NCI-H748 (cell line): Measurements from ENCODE around the gene THUMPD1.
"Not testable (repeated sequence)": the region's sequence is repeated elsewhere in the genome, so short reads cannot be mapped to it uniquely, and the experiment has no call there.

Experiments used
- DNase-seq: peaks from one replicate; lab custom pipeline; 2025; ENCODE audit not compliant: unreplicated experiment; lab: John Stamatoyannopoulos, UW

Gene THUMPD1

GRCh38 chr16:20701692-20702091 is 39.9 kb downstream of the THUMPD1 start:
- DNase-seq = not testable (repeated sequence)

DNA sequence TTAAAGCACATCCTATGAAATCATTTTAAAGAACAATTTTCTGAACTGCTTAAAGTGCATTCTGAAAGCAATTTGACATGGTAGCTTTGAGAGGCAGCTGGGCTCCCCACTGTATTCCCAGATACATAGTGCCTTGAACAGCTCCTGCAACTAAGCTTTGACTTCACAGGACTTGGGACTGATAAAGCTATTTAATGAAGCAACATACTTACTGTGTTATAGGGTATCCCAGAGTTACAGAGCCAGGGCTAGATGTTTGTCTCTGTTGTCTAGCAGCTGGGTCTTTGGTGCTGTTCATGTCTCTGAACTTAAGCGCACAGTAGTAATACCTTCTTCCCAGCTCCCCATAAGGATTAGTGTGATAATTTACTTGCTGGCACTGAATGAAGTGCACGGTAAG is 45.0 kb downstream of the THUMPD1 start:
- DNase-seq = no peak

DNA sequence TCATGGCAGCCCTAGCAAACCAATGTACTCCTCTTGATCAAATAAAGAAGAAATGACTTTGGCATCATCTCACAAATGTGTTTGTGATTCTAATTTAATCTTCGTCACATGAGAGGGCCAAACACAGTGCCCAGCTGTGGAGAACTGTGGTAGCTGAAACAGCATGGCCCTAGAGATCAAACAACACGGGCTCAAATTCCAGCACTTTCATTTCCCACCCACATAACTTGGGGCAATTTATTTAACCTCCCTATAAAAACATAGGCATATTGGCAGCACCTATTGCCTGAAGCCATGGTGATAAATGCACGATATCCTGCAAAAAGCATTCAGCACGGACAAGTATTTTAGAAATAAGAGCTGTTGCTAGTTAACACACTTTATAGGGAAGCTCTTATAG is 46.6 kb downstream of the THUMPD1 start:
- no peak for DNase-seq

DNA sequence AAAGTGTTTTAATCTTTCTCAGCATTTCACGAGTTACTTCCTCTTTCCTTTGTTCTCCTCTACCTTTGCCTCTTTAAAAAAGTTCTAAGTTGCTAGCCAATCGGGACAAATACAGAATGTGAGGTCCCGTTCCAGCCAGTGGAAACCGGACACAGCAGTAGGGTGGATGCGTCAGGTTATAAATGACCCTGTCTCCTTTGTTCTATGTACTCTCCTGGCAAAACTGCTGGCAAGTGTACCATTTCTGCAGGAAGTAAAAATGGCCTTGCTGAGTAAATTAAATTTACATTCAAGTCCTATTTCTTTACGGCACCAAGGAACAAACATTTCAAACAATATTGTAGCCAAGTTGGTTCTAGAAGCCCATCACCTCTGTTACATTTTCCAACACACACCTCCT is 47.5 kb downstream of the THUMPD1 start:
- not testable (repeated sequence) for DNase-seq

- DNase-seq = no peak
These were observed 52.0 kb downstream of the THUMPD1 start for GRCh38 chr16:20689668-20690067.

- DNase-seq = no peak
These were observed 57.8 kb downstream of the THUMPD1 start for GRCh38 chr16:20683812-20684211.
